SW 1271 (cell line): Measurements from ENCODE around the gene CRADD.
"Not testable (repeated sequence)": the region's sequence is repeated elsewhere in the genome, so short reads cannot be mapped to it uniquely, and the experiment has no call there.

Experiments used
- DNase-seq, 2 experiments: peaks; one replicate each; lab custom pipeline; 2025; lab: John Stamatoyannopoulos, UW

The CRADD gene

DNA sequence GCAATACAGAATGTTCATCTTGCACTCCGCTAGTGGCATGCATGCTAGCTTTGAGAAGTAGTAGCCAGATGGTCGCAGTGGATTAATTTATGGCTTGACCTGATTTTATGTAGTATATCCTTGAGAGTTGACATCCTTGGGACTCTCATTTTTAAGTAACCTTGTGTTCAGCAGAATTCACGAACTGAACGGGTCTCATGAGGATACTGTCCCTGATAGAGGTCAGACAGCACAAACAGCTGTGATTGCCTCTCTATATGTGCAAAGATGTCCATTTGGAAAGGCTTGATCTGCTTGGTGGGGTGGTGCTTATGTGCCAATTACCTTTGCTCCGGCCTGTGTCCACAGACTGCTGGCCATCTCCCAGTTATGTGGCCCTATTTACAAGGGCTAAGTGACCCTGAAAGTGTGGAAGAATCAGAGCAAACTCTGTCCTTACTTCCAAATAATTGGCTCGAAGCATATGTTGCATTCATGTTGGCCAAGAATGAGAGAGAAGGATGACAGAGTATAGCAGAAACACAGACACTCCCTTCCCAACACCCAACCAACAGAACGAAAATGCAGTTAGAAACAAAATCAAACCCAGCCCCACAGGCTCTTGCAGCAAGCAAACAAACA is 167.1 kb downstream of the CRADD start:
- no peak for DNase-seq

GRCh38 chr12:93846936-93847516 is 169.9 kb downstream of the CRADD start:
- no peak for DNase-seq

DNA sequence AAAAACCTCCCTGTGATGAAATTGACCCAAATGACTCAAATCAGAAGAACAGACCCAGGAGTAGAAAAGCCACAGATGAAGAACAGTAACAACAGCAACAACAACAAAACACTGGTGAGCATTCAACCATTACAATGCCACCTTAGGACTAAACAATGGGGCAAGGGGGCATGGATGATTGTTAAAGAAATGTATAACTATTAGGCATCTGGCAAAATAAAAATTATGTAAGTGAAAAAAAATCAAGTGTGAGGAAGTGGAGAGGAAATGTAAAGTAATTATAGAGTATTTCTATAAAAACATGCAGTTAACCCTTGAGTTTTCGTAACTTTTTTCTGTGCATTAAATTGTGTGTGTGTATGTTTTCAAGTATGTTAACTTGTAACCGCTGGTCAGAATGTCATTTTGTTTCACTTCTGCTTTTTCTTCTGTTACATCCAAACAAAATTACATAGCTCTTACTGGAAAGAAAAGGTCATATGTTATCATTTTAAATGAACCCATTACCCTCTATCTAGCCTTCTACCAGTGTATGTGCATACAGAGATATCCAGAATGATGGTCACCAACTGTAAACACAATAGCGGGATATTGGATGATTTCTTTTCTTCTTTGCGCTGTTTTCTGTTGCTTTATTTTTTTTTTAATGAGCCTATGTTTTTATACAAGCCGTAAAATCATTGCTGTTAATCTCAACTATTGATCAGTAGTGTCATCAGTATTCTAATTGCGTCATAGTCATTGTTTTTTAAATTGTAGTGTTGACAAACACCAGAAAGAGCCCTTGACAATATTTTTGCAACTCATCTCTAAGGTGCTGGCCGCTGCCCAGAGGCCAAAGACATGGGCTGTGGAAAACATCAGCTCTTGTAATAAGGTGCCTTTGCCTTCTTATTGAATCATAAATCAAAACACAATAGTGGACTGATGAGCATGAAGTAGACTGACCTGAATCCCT is 170.6 kb downstream of the CRADD start:
- DNase-seq, result no peak

DNA sequence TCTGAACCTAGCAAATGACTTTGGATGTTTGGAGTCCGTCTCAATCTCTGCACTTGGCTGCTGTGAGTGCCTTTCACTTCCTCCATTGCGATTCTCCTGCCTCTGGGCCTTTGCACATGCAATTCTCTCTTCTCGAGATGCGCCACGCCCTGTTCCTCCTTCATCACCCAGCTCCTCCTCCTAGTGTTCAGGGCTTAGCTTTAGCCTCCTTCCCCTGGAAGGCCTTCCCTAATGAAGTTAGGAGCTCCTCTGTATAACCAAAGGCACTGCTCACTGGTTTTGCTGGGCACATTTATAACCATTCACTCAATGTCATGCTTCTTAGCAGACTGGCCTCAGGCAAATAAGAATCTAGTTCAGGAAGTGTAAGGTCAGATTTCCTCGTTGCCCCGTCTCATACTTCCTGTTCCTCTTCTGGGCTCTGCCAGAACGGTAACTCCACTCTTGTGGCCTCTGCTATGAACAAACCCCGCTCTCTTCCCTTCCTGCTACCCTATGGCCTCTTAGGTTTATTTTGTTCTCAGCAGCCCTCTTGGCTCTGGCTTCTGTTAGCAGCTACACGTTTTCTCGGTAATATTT is 171.4 kb downstream of the CRADD start:
- no peak for DNase-seq

GRCh38 chr12:93849946-93850345 is 172.8 kb downstream of the CRADD start:
- DNase-seq, result no peak

DNA sequence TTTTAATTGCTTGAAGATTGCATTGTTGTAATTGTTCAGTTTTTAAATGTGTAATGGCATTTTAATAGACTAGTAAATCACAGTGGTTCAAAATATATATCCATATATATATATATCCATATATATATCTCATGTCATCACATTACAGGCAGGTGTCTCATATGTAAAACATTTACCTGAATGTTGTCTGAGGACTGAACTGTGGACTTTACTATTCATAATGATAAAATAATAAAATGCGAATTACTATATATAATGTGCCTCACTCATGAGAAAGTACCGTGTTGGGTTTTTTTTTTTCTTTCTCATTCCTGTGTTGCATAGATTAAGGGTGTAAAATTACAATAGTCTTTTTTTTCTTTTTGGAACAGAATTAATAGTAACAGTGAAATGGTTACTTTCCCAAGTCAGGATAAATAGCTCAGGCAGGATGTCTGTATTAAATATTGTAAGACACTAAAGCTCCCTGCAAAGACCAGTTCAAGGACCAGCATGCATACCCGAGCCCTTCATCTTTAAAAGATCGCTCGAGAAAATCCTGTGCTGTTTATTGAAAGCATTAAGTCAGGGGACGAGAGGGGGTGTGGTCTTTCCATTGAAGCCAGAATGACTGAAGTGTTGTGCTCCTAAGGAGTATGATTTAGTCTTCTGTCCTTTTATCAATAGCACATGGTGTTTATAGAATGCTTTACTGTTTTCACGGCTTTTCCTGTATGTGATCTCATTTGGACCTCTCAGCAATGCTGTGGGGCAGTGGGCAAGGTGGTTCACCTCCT is 173.5 kb downstream of the CRADD start:
- DNase-seq, result no peak

DNA sequence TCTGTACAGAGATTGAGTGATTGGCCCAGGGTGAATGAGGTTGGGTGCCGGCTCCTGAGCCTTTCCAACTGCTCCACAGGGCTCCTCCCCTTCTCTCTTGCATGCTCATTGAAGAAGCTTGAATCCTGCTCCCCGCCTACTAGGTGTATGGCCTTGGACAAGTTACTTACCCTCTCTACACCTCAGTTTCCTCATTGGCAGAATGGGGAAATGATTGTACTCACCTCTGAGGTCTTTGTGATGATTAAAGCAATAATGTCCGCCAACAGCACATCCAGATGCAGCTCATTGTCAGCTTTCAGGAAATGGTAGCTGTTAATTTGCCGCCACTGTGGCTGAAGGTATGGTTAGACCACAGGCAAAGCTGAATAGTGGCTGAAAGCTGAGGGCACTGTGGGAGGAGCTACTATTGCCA is 174.1 kb downstream of the CRADD start:
- no peak for DNase-seq

GRCh38 chr12:93852173-93852591 is 175.0 kb downstream of the CRADD start:
- no peak for DNase-seq

GRCh38 chr12:93853698-93854478 is 176.7 kb downstream of the CRADD start:
- no peak for DNase-seq

DNA sequence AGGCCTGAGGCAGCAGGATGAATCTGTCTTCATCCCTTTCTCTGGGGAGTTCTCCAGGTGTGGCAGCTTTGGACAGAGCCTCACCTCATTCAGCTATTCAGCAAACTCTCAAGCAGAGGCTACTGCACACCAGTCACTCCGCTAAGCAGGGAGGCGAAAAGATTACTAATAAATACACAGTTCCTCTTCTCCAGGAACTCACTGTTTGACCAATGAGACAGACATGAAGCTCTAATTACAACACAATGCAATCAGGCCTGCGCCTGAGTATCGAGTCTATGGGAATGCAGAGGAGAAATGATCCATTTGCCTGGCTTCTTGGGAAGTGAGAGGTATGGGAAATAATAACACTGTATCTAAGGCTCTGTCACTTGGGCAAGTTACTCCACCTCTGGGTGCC is 178.1 kb downstream of the CRADD start:
- no peak for DNase-seq

- no peak for DNase-seq
These were observed 179.4 kb downstream of the CRADD start for GRCh38 chr12:93856611-93857010.

DNA sequence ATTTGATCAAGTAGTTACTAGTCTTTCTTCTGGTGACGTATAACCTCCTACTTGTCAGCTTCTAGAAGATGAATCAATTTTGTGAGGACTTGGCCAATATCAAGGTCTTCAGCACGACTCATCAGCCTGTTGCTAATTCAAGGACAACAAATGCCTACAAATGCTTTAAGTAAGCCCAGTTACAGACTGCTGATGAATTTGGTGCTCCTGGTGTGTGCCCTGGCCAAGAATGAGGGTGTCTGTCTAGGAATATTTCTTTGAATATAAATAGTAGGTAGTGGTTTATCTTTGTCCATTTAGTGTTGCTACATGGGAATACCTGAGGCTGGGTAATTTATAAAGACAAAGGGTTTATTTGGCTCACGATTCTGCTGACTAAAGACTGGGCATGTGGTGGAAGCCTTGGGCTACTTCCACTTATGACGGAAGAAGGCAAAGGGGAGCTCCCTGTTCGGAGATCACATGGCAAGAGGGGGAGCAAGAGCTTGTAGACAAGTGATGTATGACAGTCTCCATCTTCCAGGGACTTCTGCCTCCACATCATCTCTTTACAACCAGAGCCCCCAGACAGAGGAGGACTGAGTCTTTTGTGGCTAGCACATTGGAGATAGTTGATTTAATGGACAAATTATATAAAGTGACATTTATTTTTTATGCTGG is 180.2 kb downstream of the CRADD start:
- DNase-seq, result no peak

DNA sequence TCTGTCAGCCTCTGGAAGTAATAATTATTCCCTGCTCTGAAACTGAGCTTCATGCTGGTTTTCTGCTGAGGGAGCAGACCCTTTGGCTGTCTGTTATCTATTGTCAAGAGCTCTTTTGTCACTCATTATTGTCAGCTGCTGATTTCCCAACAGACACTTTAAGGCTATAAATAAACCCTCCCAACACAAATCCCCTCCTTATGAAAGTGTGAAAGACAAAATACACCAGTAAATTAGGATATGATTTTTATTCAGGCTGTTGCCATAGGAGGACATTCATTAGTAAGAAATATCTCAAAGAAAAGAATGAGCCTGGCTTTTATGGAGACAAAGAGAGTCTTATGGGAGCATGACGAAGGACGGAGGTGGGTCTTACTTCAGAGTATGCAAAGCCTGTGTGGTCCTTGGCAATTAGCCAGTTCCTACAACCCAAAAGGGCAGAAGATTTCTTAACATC is 180.8 kb downstream of the CRADD start:
- DNase-seq, result no peak

GRCh38 chr12:93860668-93861373 is 183.6 kb downstream of the CRADD start:
- no peak for DNase-seq

DNA sequence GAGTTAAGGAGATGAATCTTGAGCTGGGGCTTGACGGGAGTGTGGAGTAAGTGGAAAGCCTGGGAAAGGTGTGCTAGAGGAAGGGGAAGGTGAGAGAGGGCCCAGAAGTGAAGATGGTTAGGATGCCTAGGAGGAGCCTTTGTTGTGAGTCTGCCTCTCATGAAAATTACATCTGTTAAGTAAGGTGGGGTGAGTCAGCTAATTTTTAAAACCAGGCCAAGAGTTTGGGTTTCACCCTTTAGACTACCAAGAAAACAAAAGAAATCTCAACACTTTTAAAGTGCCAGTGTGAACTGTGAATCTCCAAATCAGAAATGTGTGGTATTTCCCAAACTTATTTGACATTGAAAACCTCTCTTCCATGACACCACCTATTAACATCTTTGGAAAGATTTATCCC is 185.2 kb downstream of the CRADD start:
- DNase-seq, result no peak

- DNase-seq, result no peak
These were observed 188.6 kb downstream of the CRADD start for GRCh38 chr12:93865751-93866150.

DNA sequence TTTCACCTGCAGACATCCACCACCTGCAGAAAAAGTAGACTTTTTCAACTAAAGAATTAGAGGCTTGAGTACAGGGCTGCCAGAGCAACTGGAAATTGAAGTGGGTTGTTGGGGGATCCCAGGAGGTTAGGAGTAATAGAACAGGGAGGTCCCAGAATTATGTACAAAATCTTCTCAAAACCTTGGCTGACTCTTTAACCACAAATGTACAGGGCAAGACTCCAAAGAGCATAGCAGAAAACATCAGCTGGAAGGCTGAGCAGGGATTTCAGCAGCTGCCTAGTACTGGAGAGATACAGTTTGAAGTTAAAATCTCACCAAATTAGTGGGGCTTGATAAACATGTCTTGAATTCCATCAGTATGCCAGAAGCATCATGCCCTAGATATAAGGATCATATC is 191.6 kb downstream of the CRADD start:
- no peak for DNase-seq

DNA sequence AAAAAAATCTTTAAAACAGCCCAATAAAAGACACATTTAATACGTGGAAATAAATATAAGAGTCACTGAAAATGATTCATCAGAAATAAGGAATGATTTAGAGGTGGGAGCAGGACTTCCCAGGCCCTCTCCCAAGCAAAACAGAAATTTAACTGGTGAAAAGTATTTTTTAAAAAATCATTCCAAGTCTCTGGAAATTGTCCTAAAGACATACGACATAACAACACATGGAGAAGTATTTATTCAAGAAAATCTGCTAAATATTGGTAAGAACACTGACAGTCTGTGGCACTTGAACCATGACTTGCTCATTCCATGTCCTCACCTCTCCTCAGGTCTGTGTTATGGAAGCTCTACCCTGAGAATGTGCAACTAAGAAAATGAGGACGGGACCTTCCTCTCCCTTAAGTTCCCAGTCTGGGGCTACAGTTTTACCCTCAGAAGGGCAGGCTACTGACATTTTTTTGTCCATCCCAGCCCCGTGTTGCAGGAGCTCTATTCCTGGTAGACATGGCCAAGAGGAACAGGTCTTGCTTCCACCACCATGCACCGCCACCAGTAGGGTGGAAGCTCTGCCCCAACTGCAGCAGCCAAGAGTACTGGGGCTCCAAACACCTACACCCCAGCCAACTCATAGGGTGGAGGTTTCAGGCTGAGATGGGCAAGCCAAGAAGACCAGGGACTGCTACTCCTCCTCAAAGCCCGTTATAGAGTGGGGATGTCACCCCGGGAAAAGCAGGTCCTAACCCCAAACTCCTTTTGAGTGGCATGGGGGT is 193.0 kb downstream of the CRADD start:
- no peak for DNase-seq

GRCh38 chr12:93871566-93871965 is 194.4 kb downstream of the CRADD start:
- DNase-seq, result not testable (repeated sequence)
